Ishikawa (cell line): ENCODE data around the gene RCL1.

Source experiments
- CEBPB ChIP-seq: IDR thresholded peaks from 2 replicates; pipeline ENCODE4 v1.6.1; 2012
- CREB1 ChIP-seq: IDR thresholded peaks from 2 replicates; pipeline ENCODE4 v1.6.1; 2012; ENCODE audit warnings: low read depth
- EP300 ChIP-seq: IDR thresholded peaks from 2 replicates; pipeline ENCODE4 v1.6.1; 2012; ENCODE audit warnings: borderline replicate concordance
- MAX ChIP-seq: IDR thresholded peaks from 2 replicates; pipeline ENCODE4 v1.6.1; 2012
- NFIC ChIP-seq: IDR thresholded peaks from 2 replicates; pipeline ENCODE4 v1.6.1; 2012
- REST ChIP-seq: IDR thresholded peaks from 2 replicates; pipeline ENCODE4 v1.6.1; 2012; ENCODE audit warnings: low read depth, mild to moderate bottlenecking
- TEAD4 ChIP-seq: IDR thresholded peaks from 2 replicates; pipeline ENCODE4 v1.6.1; 2012
- YY1 ChIP-seq: IDR thresholded peaks from 2 replicates; pipeline ENCODE4 v1.6.1; 2012; ENCODE audit warnings: low read depth

- TF ChIP-seq MAX = no peak
- TF ChIP-seq YY1 = no peak
- no peak for TF ChIP-seq REST
- no peak for TF ChIP-seq CREB1
- TF ChIP-seq NFIC = no peak
- TF ChIP-seq EP300 = no peak
- TF ChIP-seq CEBPB = no peak
- TF ChIP-seq TEAD4 = no peak
Measured at GRCh38 chr9:4905135-4905490, 112.4 kb downstream of the RCL1 start.
